ENCODE measurements around the gene SLITRK1. TPM values are rescaled to one million over a fixed set of nuclear protein-coding genes. Genes with fewer than 3 reads are reported as not detected.

The SLITRK1 gene
- total and polyA plus RNA-seq, 2 donors (not counting 3 experiments of a cell fraction or from before 2014, with no cell fraction given): not detected

- CTCF ChIA-PET: no interaction called here
- intact Hi-C loops (cut with micrococcal nuclease): no loop called here
- H3K79me2 ChIP-seq (ENCODE audit: control insufficient read depth, insufficient read depth, low read length): no peaks in the 10 kb centered on the region
These were observed 46.9 kb upstream of the SLITRK1 start for GRCh38 chr13:83929157-83929556.

More at GRCh38 chr13:83929157-83929556, 46.9 kb upstream of the SLITRK1 start:
- Histone ChIP-seq H3K36me3 (ENCODE audit: control insufficient read depth in 2 of 2, extremely low read depth in 1 of 2, insufficient read depth in 2 of 2, low read length in 2 of 2) (no peaks in the 10 kb centered on the region), H3K27ac (ENCODE audit: insufficient read depth, low read depth, low read length) (no peak overlapping the region), H3K9ac (replicated peaks; ENCODE audit: extremely low read depth, insufficient read depth, low read length) (no peak overlapping the region), H3K9me1 (replicated peaks; ENCODE audit: control insufficient read depth, extremely low read depth, insufficient read depth, low read length) (no peaks in the 10 kb centered on the region), H3K4me1 (ENCODE audit: control insufficient read depth, extremely low read depth, insufficient read depth, low read length) (no peaks in the 10 kb centered on the region), H2AFZ (ENCODE audit: low read depth, low read length) (no peak overlapping the region), H3K27me3 (ENCODE audit: control insufficient read depth in 2 of 2, insufficient read depth in 2 of 2, low read length in 2 of 2) (no peaks in the 10 kb centered on the region), H3K4me2 (ENCODE audit: insufficient read depth, low read length) (no peak overlapping the region), H3K9me3 (replicated peaks; ENCODE audit: control insufficient read depth, insufficient read depth, low read length) (peaks cover 7% of the 10 kb centered on the region), H3K4me3 (replicated peaks in 1 of 3; ENCODE audit: insufficient read depth in 1 of 3, low read depth in 1 of 3, low read length in 3 of 3) (no peak overlapping the region), H4K20me1 (replicated peaks; ENCODE audit: control insufficient read depth, extremely low read depth, insufficient read depth, low read length) (no peaks in the 10 kb centered on the region)
- BruUV-seq (replicated peaks): no TSS peak
- POLR2A ChIA-PET: no interaction called here
- FAIRE-seq (no peak), DNase-seq (ENCODE audit: low read depth, low spot score) (no peak)
- TF ChIP-seq POLR2A (IDR thresholded peaks at IDR 0.05; ENCODE audit: low read depth, low read length) (no peak), EZH2 (IDR thresholded peaks at IDR 0.05; ENCODE audit: borderline replicate concordance, low read depth, low read length, severe bottlenecking) (no peak), MYC (IDR thresholded peaks at IDR 0.05; ENCODE audit: low read depth, low read length) (no peak), JUN (IDR thresholded peaks at IDR 0.05; ENCODE audit: borderline replicate concordance, insufficient read depth, insufficient read length, low read depth) (no peak), CTCF (IDR thresholded peaks at IDR 0.05; ENCODE audit: extremely low read depth in 1 of 2, insufficient read depth in 1 of 2, low read depth in 1 of 2, low read length in 2 of 2) (no peak), GATA2 (IDR thresholded peaks at IDR 0.05; ENCODE audit: insufficient read depth, insufficient read length, low read depth, low read length) (no peak), POLR2AphosphoS5 (IDR thresholded peaks at IDR 0.05; ENCODE audit: insufficient read depth, low read depth, low read length) (no peak), FOS (IDR thresholded peaks at IDR 0.05; ENCODE audit: borderline replicate concordance, insufficient read depth, low read length) (no peak), MAX (IDR thresholded peaks at IDR 0.05; ENCODE audit: insufficient read depth, insufficient read length) (no peak)
- dilution Hi-C loops (cut with MboI; ENCODE audit: extremely low pct_ligation_motif_present, low sequenced_read_pairs): no loop called here

Data from endothelial cell of umbilical vein (primary cell).